Measurements from ENCODE around the gene CEP85.

CEP85 gene

DNA sequence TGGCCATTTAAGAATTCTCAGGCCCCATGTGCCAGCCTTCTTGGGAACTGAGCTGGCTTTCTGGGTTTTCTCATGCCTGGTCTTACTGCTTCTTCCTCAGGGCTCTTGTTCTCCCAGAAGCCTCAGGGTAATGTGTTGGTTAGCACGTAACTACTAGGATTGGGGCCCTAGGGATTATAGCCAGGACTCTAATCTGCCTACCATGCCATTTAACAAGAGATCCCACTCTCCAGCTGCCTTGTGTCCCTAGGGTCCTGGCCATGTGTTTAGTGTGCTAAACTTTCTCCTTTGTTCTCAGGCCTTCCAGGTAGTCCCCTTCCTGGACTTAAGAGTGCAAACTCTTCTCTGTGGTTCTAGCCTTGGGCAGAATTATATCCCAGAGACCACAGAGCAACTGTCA is 43.7 kb downstream of the CEP85 start:
- H3K4me1 ChIP-seq (ENCODE audit: insufficient read depth, low read length, poor library complexity, severe bottlenecking): peaks cover 54% of the 10 kb centered on the region
- no peak overlapping the region for H3K4me2 ChIP-seq (ENCODE audit: low read depth, low read length, poor library complexity, severe bottlenecking)
- peaks cover 50% of the 10 kb centered on the region for H3K79me2 ChIP-seq (ENCODE audit: insufficient read depth, low read length)

DNA sequence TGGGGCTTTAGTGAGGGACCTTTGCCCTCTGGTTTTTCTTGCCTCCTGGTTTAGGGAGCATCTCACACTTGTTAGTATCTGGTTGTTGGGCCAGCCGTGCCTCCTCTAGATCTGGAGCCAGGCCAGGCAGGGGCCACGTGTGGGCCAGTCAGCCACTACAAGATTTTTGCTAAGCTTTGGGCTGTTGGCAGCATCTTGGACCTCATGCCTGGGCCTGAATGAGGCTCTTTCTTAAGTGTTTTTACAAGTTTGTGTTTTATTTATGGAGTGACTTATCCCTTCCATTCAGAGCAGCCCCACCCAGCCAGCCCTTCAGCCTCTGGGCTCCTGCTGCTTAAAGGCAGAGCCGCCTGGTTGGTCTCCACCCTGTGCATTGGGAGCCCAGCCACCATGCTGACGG is 44.3 kb downstream of the CEP85 start:
- no peak for TF ChIP-seq CTCF (conservative IDR thresholded peaks at IDR 0.05; ENCODE audit: low read length)
- Histone ChIP-seq H3K79me2 (ENCODE audit: insufficient read depth, low read length) (peaks cover 56% of the 10 kb centered on the region), H3K27me3 (ENCODE audit: insufficient read depth, low read length, poor library complexity, severe bottlenecking) (no peaks in the 10 kb centered on the region), H3F3A (ENCODE audit: low read depth) (no peaks in the 10 kb centered on the region), H4K20me1 (ENCODE audit: insufficient read depth, low read length, poor library complexity, severe bottlenecking) (peaks cover 9% of the 10 kb centered on the region), H3K9ac (ENCODE audit: low read depth, low read length, poor library complexity, severe bottlenecking) (peak overlapping the region; percentile 73), H3K9me2 (replicated peaks; ENCODE audit: low read depth, low read length) (no peaks in the 10 kb centered on the region), H3K4me3 (ENCODE audit: low read length, poor library complexity, severe bottlenecking) (no peak overlapping the region), H3K4me2 (ENCODE audit: low read depth, low read length, poor library complexity, severe bottlenecking) (peak overlapping the region; percentile 88), H3K9me3 (ENCODE audit: insufficient read depth, low read depth, low read length) (no peaks in the 10 kb centered on the region), H2AFZ (ENCODE audit: low read length) (no peak overlapping the region), H3K4me1 (ENCODE audit: insufficient read depth, low read length, poor library complexity, severe bottlenecking) (peaks cover 59% of the 10 kb centered on the region), H3K36me3 (ENCODE audit: insufficient read depth, low read length) (peaks cover 45% of the 10 kb centered on the region)

More for the DNA sequence above, 43.7 kb downstream of the CEP85 start:
- Histone ChIP-seq H3F3A (ENCODE audit: low read depth) (no peaks in the 10 kb centered on the region), H3K4me3 (ENCODE audit: low read length, poor library complexity, severe bottlenecking) (no peak overlapping the region), H3K36me3 (ENCODE audit: insufficient read depth, low read length) (peaks cover 51% of the 10 kb centered on the region), H4K20me1 (ENCODE audit: insufficient read depth, low read length, poor library complexity, severe bottlenecking) (peaks cover 9% of the 10 kb centered on the region), H2AFZ (ENCODE audit: low read length) (no peak overlapping the region), H3K27me3 (ENCODE audit: insufficient read depth, low read length, poor library complexity, severe bottlenecking) (no peaks in the 10 kb centered on the region), H3K9ac (ENCODE audit: low read depth, low read length, poor library complexity, severe bottlenecking) (peak overlapping the region; percentile 73), H3K9me3 (ENCODE audit: insufficient read depth, low read depth, low read length) (no peaks in the 10 kb centered on the region), H3K9me2 (replicated peaks; ENCODE audit: low read depth, low read length) (no peaks in the 10 kb centered on the region)
- TF ChIP-seq EZH2phosphoT487 (IDR thresholded peaks at IDR 0.05; ENCODE audit: borderline replicate concordance): no peak
- TF ChIP-seq CTCF (conservative IDR thresholded peaks at IDR 0.05; ENCODE audit: low read length): no peak

GRCh38 chr1:26278724-26279455 is 44.9 kb downstream of the CEP85 start:
- Histone ChIP-seq H3K4me1 (ENCODE audit: insufficient read depth, low read length, poor library complexity, severe bottlenecking) (peaks cover 65% of the 10 kb centered on the region), H4K20me1 (ENCODE audit: insufficient read depth, low read length, poor library complexity, severe bottlenecking) (peaks cover 9% of the 10 kb centered on the region), H3K9me3 (ENCODE audit: insufficient read depth, low read depth, low read length) (no peaks in the 10 kb centered on the region), H3K79me2 (ENCODE audit: insufficient read depth, low read length) (peaks cover 59% of the 10 kb centered on the region), H3K9ac (ENCODE audit: low read depth, low read length, poor library complexity, severe bottlenecking) (peak overlapping the region; percentile 73), H3K9me2 (replicated peaks; ENCODE audit: low read depth, low read length) (no peaks in the 10 kb centered on the region), H2AFZ (ENCODE audit: low read length) (no peak overlapping the region), H3F3A (ENCODE audit: low read depth) (no peaks in the 10 kb centered on the region), H3K4me3 (ENCODE audit: low read length, poor library complexity, severe bottlenecking) (peak overlapping the region; percentile 78), H3K4me2 (ENCODE audit: low read depth, low read length, poor library complexity, severe bottlenecking) (peak overlapping the region; percentile 88), H3K27me3 (ENCODE audit: insufficient read depth, low read length, poor library complexity, severe bottlenecking) (no peaks in the 10 kb centered on the region), H3K36me3 (ENCODE audit: insufficient read depth, low read length) (peaks cover 42% of the 10 kb centered on the region)
- TF ChIP-seq CTCF (conservative IDR thresholded peaks at IDR 0.05; ENCODE audit: low read length) (no peak), EZH2phosphoT487 (IDR thresholded peaks at IDR 0.05; ENCODE audit: borderline replicate concordance) (no peak)

Data from Loucy (cell line).